Fibroblast of pulmonary artery (primary cell): ENCODE results near the gene BIN1.

Source experiments
- DNase-seq: peaks from one replicate; pipeline ENCODE4 v3.0.0-alpha.2; 2010; ENCODE audit warnings: low read depth
- H3K4me3 ChIP-seq: replicated peaks from 2 replicates; pipeline ENCODE4 v1.5.1; 2011; ENCODE audit warnings: low read depth, mild to moderate bottlenecking, control low read depth, low read length, moderate library complexity
- CTCF ChIP-seq: IDR thresholded peaks from 2 replicates; pipeline ENCODE4 v1.5.1; 2011; ENCODE audit warnings: mild to moderate bottlenecking, control low read depth, low read length, inconsistent platforms; ENCODE audit errors: missing control alignments

The BIN1 gene

DNA sequence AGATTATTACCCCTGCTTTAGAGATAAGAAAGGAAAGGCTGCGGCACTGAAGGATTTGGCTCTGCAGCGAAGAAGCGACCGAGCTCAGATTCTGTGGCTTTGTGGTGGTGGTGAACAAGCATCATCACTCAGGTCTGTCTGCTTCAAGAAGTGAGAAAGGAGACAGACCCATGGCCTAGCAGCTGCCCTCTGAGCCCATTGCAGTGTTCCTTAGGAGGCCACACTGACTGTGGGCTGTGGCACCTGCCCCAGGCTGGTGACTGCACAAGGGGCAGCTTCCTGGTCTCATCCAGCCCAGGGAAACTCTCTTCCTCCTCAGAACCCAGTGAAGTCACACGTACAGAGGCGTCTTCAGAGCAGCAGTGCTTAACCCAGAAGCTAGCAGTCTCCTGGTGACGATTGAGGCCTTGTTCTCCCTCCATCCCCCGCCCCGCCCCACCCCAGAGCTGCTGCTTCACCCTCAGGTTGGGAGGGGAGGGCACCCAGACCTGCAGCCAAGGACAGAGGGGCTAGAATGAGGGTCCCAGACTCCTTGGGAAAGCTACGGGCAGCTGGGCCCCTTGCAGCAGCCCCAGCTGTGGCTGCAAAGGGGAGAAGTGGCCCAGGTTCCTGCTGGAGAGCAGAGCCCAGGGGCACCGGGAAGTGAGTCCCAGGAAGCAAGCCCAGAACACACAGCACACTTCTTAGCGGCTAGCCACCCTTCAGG, 22.2 kb downstream of the BIN1 start:
- peak overlapping the region; percentile 22 for H3K4me3 ChIP-seq
- DNase-seq: no peak
- no peak for TF ChIP-seq CTCF

DNA sequence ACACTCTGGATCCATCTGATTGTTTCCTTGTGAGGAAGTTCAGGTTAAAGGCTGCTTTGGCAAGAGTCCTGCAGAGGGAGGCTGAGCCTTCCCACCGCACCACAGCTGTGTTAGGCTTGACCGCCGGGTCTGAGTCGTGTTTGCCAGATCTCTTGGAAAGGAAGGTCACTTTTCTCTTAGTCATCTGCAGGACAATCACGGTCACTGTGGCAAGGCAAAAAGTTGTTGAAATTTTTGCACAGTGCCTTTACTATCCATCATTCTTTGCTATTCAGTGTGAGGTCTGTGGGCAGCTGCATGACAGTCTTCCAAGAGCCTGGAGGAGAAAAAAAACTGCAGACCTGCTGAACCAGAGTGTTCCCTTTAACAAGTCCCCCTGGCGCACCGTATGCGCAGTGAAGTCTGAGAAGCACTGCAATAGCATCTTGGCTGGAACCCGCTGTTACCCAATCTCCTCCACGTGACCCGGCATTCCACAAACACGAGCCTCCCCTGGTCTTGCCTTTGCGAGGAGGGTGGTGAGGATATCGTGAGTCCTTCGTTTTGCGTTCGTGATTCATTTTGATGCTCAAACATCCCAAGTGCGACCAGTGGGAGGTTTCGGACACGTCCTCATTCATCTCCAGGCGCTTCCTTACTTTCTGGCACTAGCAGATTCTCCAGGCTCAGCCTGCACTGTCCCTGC, 23.0 kb downstream of the BIN1 start:
- peak; percentile 98 for DNase-seq
- H3K4me3 ChIP-seq: peak overlapping the region; percentile 22
- TF ChIP-seq CTCF: peak; percentile 27

- no peak overlapping the region for H3K4me3 ChIP-seq
- DNase-seq: peak; percentile 59
- TF ChIP-seq CTCF: no peak
Observed at GRCh38 chr2:127082974-127083373, 24.0 kb downstream of the BIN1 start.

- H3K4me3 ChIP-seq: no peak overlapping the region
- DNase-seq: peak; percentile 44
- no peak for TF ChIP-seq CTCF
Observed at GRCh38 chr2:127081826-127082633, 24.9 kb downstream of the BIN1 start.

DNA sequence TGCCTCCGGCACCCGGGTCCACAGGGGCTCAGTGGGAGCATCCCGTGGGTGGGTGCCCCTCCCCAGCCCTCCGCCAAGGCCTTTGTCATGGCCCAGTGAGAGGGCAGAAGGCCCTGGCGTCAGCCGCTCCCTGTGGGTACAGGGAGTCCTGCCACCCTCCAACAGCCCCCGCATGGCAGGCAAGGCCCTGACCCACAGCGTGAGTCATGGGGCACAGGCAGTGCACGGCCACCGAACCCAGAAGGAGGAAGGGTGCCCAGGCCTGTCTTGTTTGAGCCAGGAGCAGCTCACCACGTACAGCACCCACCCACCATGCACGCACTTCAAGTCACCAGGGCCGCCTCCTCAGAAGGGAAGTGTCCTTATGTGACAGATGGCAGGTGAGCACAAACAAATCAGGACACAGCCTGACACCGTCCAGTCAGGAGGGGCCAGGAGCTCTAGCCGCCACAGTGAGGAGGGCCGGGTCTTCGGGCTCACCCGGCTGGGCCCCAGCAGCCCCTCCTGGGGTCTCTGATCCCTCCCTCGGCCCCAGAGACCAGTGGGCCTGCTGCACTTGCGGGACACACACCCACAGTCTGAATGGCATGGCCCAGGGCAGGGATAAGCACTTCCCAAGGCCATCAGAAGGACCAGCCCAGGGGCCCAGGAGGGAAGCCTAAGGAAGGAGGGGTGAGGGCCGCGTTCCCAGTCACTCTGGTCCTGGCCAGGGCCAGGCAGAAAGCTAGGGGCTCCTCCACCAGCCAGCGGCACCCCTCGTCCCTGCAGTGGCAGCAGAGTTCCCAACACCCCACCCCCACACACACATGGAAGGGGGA, 25.8 kb downstream of the BIN1 start:
- no peak for TF ChIP-seq CTCF
- H3K4me3 ChIP-seq: no peak overlapping the region
- no peak for DNase-seq

DNA sequence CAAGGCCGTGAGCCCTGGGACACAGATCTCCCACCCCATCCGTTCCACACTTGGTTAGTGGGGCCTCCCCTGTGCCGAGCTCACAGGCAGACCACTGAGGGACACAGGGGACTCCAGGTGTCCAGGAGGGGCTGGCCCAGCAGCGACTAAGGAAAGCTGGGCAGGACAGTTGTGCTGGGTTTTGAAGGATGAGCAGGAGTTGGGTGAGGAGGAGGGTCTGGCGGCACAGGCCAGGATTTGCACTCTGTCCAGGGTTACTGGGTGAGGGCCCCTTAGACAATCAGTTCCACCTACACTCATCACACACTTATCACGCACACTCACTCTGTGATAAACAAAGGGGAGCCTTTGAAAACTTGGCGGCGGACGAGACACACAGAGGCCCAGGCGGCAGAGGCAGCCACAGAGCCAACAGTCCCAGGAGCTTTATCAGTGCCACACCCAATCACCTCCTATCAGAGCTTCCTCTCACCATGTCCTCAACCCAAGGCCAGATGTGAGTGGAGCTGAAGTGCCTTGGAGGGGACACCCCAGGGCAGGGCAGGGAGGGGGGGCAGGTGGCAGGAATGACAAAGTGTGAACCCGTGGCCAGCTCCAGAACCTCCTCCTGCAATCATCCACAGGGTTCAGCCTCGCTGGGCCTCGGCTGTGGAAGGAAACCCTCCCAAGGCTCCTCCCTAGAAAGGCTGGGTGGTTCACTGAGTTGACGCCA, 26.6 kb downstream of the BIN1 start:
- no peak for DNase-seq
- no peak for TF ChIP-seq CTCF
- H3K4me3 ChIP-seq: no peak overlapping the region
